GM19438 (cell line): ENCODE results near the gene GFPT2.
"Not testable (repeated sequence)": the region's sequence is repeated elsewhere in the genome, so short reads cannot be mapped to it uniquely, and the experiment has no call there.

Experiments used
- ATAC-seq: cut with Tn5 transposase; IDR thresholded peaks from one replicate; pipeline ENCODE4 v1.9.1; 2021; ENCODE audit warnings: low read depth; ENCODE audit not compliant: unreplicated experiment

Gene GFPT2

GRCh38 chr5:180313677-180314505, 39.2 kb downstream of the GFPT2 start:
- no peak for ATAC-seq

DNA sequence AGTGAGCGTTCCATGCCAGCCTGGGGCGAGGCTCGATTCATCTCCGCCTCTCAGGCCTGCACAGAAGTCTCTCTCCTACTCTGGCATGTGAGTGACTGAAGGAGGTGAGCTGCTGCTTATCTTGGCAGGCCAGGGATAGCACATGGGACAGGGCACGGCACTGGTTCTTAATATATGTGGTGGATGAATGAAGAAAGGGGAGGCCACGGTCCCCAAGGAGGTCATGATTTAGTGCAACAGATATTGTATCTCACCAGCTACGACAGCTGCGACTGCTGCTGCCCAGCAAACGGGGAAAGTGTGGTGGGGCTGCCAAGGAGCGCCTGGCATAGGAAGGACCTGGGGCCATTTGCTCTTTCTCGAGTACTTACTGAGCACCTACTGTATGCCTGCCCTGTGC, 41.9 kb downstream of the GFPT2 start:
- no peak for ATAC-seq

DNA sequence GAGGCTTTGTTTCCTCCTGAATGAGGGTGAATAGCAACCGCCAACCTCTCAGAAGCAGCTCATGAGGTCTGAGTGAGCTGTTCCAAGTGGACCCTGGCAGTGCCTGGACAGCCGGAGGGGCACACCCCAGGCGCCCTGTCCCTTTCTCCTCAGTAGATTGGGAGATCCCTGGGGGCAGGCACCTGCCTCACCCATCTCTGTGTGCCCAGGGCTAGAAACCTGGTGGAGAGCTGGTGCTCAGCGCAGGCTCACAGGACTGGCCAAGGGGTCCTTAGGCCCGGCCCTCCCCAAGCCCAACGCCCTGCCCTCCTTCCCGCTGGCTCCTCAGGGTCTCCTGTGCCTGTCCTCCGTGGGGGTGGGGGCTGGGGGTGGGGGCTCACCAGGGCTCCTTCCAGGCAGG, 46.3 kb downstream of the GFPT2 start:
- no peak for ATAC-seq

- no peak for ATAC-seq
These were observed 47.7 kb downstream of the GFPT2 start for GRCh38 chr5:180305481-180305880.

DNA sequence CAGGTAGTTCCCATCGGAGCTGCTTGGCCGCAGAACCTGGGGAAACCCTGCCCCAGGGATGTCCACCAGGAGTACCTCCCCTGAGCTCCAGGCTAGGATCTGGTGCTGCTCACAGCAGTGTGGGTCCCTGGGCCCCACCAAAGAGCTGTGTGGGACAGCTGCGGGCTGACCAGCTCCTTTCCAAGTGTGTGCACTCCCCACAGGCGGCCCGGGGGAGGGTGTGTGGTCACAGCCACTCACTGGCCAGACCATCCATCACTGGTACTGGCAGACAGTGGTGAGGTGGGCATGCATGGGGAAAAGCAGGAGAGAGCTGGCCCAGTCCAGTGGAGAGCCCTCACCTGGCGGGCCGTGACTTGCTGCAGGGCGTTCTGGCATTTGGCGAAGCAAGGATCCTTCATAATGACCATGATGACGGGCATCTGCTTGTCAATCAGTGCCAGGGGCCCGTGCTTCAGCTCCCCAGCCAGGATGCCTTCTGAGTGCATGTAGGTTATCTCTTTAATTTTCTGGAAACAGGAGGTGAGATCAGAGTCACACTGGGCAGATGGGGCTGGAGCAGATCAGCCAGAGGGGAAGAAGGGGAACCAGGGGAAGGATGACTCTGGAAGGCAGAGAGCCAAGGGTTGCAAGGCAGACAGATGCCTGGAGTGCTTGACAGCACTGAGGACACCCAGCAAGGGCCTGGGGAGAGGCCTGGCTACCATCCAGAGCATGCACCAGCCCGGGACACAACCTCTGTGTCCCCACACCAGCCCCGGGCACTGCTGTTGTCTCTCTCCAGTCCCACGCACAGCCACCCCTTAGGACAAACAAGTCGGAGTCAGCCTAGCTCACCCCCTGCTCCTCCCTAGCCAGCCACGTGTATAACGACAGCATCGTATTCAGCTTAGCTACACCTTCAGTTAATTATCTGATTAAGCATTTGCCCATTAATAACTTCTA, 48.4 kb downstream of the GFPT2 start:
- no peak for ATAC-seq

GRCh38 chr5:180304016-180304292, 49.2 kb downstream of the GFPT2 start:
- ATAC-seq = no peak

GRCh38 chr5:180303226-180304015, 49.7 kb downstream of the GFPT2 start:
- ATAC-seq = no peak

GRCh38 chr5:180302256-180302655, 50.9 kb downstream of the GFPT2 start:
- ATAC-seq = no peak

DNA sequence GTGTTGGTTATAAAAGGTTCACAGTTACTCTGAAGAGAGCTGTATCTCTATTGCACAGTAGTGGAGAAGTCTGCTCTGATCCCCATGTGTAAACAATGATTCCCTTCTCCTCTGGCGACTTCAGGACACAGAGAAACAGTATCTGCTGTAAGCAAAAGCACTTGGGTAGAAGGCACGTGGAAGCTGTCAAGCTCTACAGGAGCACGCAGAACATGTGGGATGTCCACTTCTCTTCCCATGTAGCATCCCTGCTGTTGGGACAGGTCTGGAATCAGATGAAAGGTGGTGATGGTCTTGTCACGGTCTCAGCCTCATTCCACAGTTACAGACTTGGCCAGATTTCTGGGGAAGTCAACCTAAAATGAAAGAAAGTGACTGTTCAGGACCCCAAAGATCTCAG, 51.9 kb downstream of the GFPT2 start:
- ATAC-seq = no peak

GRCh38 chr5:180299526-180299925, 53.6 kb downstream of the GFPT2 start:
- ATAC-seq = no peak

DNA sequence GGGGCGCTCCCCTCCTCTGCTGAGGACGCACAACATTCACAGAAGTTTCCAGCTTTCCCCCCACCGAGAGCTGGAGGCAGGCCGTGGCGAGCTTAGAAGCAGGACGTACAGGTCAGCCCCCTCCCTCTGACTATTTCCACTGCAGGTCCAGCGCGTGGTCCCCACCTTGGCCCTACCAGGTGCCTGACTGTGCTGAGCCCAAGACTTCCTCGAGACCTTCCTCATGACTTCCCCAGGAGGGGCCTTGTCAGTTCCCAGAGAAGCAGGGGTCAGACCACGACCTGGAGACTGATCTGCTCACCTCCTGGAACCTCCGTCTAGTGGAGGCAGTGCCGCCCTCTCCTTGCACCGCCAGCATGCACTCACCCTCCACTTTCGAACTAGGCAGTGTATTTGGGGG, 54.1 kb downstream of the GFPT2 start:
- ATAC-seq = not testable (repeated sequence)

- no peak for ATAC-seq
These were observed 55.4 kb downstream of the GFPT2 start for GRCh38 chr5:180297587-180298282.

DNA sequence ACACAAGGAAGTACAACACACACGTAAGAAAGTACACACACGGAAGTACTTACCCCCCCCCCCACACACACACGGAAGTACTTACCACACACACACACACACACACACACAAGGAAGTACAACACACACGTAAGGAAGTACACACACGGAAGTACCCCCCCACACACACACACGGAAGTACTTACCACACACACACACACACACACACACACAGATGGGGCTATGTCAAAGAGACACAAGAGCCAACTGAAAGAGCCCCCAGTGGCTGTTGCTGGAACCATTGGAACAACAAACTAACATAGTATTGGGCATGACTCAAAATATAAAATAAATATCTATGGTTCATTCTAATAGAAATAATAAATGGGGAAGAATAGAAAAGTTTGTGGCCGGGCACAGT, 56.4 kb downstream of the GFPT2 start:
- no peak for ATAC-seq

DNA sequence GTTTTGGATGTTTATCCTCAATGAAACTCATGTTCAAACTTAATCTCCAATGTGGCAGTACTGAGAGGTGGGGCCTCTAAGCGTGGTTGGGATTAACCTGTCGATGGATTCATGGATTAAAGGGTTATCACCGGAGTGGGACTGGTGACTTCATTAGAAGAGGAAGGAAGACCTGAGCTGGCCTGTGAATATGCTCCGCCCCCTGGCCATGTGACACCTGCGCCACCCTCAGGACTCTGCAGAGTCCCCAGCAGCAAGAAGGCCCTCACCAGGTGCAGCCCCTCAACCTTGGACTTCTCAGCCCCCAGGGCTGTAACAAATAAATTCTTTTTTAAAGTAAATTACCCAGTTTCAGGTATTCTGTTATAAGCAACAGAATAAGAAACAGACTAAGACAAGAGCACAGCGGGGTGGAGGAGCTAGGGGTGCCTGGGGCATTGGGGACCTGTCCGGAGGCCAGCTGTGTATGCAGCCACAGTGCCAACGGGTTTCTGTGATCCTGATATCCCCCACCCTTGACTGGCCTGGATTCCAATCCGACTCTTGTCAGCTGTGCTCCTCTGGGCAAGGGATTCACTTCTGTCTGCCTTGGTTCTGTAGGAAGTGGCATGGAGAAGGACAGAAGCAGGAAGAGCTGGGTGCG, 58.1 kb downstream of the GFPT2 start:
- ATAC-seq = no peak

DNA sequence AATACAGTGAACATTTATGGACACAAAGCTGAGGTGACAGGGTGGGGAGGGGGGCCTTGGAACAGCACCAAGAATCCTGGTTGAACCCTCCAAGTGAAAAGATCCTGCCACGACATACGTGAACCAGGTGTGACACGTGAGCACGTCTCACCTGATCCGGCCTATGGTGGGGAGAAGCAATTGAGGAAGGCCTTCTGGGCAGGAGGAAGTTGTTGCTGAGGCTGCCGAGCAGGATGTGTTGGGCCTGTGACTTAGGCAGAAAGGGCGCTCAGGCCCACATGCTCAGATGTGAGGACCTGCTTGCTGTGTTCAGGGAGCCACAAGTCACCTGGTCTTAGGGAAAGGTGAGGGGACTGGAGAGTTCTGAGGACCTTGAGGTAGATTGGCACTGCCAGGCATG, 58.7 kb downstream of the GFPT2 start:
- ATAC-seq = no peak

- peak; percentile 70 for ATAC-seq
These were observed 60.9 kb downstream of the GFPT2 start, which contains the start of gene MAPK9 for GRCh38 chr5:180291943-180292831. TSS of gene MAPK9 (minus strand) at chr5:180292083. CDS start at chr5:180280561, 11,522 bp downstream.

- peak; percentile 33 for ATAC-seq
These were observed 61.7 kb downstream of the GFPT2 start for GRCh38 chr5:180291234-180291940.

DNA sequence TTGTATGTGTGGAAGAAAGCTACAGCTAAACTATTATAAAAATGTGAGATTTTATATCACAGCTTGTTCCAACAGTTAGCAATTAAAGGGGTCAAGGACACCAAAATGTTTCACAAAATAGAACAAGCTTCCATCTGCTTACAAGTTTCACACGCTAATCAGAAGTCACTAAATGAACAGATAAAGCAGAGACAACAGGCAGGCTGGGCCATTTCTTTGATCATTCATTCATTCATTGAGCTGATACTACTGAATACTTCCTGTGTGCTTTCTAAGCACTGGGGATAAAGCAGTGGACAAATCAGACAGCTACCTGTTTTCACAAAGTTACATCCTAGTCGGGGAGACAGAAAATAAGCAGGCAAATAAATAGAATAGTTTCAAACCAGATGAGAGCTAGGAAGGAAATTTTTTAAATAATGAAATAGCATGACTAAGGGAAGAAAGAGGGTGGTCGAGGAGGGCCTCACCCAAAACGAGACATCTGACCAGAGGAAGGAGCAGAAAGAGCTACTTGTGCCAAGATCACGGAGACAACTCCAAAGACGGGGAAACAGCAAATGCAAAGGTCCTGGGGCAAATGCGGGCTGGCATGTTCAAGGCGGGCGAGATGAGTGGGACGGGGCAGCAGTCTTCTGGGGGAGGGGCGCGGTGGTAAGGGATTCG, 62.4 kb downstream of the GFPT2 start:
- no peak for ATAC-seq
